Measurements from ENCODE around the gene DEPP1. TPM values are rescaled to one million over a fixed set of nuclear protein-coding genes. Genes with fewer than 3 reads are reported as not detected.

DEPP1 gene
- total RNA-seq, 1 donor from 2014 or later, result 16.6 TPM

DNA sequence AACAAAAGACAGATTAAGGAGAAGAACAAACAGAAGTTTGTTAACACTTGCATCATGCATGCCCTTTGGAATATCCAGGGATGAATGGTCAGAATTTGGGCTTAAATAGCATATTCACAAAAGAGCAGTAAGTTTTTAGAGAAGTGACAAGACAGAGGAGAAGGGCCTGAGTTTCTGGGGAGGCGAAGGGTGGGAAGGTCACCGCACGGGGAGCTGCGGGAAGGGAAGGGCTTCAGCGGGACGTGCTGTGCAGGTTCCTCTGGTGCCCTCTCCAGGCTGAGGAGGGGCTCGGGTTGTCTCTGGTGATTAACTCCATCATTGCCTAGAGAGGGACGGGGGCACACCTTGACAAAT is 11.7 kb upstream of the DEPP1 start:
- peak; percentile 15 for DNase-seq (ENCODE audit: low spot score, unreplicated experiment)
- Mint-ChIP-seq H3K9me3 (ENCODE audit: low read depth) (no peaks in the 10 kb centered on the region), H3K27ac (no peak overlapping the region), H3K4me1 (ENCODE audit: low read depth) (peaks cover 31% of the 10 kb centered on the region), H3K27me3 (no peaks in the 10 kb centered on the region), H3K4me3 (ENCODE audit: low read depth) (no peak overlapping the region), H3K36me3 (ENCODE audit: insufficient read depth) (peaks cover 2% of the 10 kb centered on the region)
- TF ChIP-seq, protein P1, sequence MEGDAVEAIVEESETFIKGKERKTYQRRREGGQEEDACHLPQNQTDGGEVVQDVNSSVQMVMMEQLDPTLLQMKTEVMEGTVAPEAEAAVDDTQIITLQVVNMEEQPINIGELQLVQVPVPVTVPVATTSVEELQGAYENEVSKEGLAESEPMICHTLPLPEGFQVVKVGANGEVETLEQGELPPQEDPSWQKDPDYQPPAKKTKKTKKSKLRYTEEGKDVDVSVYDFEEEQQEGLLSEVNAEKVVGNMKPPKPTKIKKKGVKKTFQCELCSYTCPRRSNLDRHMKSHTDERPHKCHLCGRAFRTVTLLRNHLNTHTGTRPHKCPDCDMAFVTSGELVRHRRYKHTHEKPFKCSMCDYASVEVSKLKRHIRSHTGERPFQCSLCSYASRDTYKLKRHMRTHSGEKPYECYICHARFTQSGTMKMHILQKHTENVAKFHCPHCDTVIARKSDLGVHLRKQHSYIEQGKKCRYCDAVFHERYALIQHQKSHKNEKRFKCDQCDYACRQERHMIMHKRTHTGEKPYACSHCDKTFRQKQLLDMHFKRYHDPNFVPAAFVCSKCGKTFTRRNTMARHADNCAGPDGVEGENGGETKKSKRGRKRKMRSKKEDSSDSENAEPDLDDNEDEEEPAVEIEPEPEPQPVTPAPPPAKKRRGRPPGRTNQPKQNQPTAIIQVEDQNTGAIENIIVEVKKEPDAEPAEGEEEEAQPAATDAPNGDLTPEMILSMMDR (IDR thresholded peaks at IDR 0.05; ENCODE audit: unreplicated experiment), result peak; percentile 54

DNA sequence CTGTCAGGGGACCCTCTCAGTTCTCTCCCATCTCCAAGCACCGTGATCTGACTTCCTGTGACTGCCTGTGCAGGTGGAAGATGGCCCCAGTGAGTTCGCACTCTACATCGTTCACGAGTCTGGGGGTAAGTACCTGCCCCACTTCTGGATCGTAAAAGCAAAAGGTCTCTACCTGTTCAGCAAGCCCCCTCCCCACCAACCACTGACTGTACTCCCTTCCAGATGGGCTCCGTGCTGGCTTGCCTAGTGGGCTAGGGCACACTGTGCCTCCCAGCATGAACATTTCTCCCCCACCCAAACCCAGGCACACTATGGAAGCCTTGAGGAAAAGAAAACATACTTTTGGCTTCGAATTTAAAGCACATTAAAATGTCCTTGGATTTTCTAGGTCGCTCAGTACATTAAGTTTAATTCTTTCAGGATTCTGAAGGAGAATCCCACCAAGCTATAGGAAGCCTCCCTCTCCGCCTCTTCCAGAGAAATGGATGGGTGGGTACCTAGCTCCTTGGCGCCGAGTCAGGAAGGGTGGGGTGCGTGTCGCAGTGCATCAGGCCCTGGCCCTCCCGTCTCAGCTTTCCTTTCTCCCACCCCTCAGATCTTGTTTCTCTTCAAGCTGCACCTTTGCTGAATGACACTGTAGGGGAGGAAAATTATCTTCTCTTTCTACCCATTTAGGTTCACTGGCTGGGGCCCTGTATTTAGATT is 11.1 kb upstream of the DEPP1 start:
- no peak for DNase-seq (ENCODE audit: low spot score, unreplicated experiment)
- H3K36me3 Mint-ChIP-seq (ENCODE audit: insufficient read depth), result peaks cover 2% of the 10 kb centered on the region
- peak overlapping the region; percentile 38 for H3K27ac Mint-ChIP-seq
- TF ChIP-seq, protein P1 (IDR thresholded peaks at IDR 0.05; ENCODE audit: unreplicated experiment), result no peak
- H3K4me3 Mint-ChIP-seq (ENCODE audit: low read depth), result no peak overlapping the region
- H3K4me1 Mint-ChIP-seq (ENCODE audit: low read depth), result peaks cover 32% of the 10 kb centered on the region
- no peaks in the 10 kb centered on the region for H3K27me3 Mint-ChIP-seq
- H3K9me3 Mint-ChIP-seq (ENCODE audit: low read depth), result no peaks in the 10 kb centered on the region

DNA sequence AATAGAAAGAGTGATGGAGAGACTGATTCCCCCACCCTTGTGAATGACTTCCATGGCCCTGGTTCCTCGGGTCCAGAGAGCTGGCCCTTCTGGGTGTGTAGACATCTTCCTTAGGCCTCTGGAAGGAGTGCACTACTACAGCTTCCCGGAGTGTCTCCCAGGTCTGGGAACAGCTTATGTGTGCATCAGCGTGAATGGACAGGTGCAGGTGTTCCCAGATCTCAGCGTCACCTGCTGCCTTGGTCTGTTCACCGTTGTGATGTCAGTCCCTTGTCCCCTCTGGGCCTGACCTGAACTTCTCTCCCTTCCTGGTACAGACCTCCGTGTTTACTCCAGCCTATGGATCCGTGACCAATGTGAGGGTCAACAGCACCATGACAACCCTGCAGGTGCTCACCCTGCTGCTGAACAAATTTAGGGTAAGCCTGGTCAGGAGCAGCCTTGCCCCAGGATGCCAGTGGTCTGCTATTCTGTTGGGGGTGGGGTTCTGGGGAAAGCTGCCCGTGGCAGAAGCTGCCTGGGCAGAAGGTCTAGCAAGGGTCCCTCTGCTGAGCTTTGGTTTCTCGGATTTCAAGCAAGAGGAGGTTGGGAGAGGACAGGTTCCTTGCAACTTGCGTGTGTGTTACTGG is 10.5 kb upstream of the DEPP1 start:
- Mint-ChIP-seq H3K4me3 (ENCODE audit: low read depth) (no peak overlapping the region), H3K27ac (no peak overlapping the region), H3K4me1 (ENCODE audit: low read depth) (peaks cover 32% of the 10 kb centered on the region), H3K27me3 (no peaks in the 10 kb centered on the region), H3K36me3 (ENCODE audit: insufficient read depth) (peaks cover 2% of the 10 kb centered on the region), H3K9me3 (ENCODE audit: low read depth) (no peaks in the 10 kb centered on the region)
- DNase-seq (ENCODE audit: low spot score, unreplicated experiment), result no peak
- TF ChIP-seq, protein P1 (IDR thresholded peaks at IDR 0.05; ENCODE audit: unreplicated experiment), result no peak

DNA sequence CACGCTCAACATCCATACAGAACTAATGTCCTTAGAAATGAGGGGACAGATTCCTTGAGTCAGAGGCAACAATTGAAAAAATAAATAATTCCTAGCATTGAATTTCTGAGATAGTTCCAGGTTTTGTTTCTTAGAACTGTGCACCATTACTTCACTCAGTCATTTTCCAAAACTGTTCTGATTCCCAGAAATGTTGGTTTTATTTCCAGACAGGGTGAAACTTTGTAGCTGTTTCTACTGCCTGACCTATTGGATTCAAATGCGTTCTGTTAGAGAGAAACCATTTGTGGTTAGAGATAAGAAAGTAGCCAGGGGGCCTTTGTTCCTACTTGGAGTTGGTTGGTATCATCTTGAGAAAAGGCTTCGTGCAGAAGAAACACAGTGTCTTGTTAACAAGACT is 8.1 kb upstream of the DEPP1 start:
- Mint-ChIP-seq H3K27ac (no peak overlapping the region), H3K4me1 (ENCODE audit: low read depth) (peaks cover 31% of the 10 kb centered on the region), H3K9me3 (ENCODE audit: low read depth) (no peaks in the 10 kb centered on the region), H3K27me3 (no peaks in the 10 kb centered on the region), H3K4me3 (ENCODE audit: low read depth) (no peak overlapping the region), H3K36me3 (ENCODE audit: insufficient read depth) (peaks cover 3% of the 10 kb centered on the region)
- DNase-seq (ENCODE audit: low spot score, unreplicated experiment), result no peak
- TF ChIP-seq, protein P1 (IDR thresholded peaks at IDR 0.05; ENCODE audit: unreplicated experiment), result no peak

DNA sequence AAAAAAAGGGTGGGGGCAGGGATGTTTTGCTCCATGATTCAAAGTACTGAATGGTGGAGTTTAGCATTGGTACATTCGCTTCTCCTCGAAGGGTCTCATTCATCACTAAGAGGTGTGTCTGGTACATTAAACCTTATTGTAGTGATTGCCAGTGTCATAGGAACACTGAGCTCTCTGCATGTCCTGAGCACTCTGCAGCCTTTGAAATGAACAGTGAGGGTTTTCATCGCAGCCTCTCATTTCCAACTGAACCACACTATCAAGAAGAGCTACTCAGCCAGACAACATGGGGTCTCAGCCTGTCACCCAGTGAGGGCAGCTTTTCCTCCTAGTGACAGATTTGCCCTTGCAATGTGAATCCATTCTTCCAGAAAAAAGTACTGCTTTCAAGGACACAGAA is 7.6 kb upstream of the DEPP1 start:
- Mint-ChIP-seq H3K27ac (no peak overlapping the region), H3K9me3 (ENCODE audit: low read depth) (no peaks in the 10 kb centered on the region), H3K4me1 (ENCODE audit: low read depth) (peaks cover 36% of the 10 kb centered on the region), H3K36me3 (ENCODE audit: insufficient read depth) (peaks cover 3% of the 10 kb centered on the region), H3K27me3 (no peaks in the 10 kb centered on the region), H3K4me3 (ENCODE audit: low read depth) (no peak overlapping the region)
- no peak for DNase-seq (ENCODE audit: low spot score, unreplicated experiment)
- TF ChIP-seq, protein P1 (IDR thresholded peaks at IDR 0.05; ENCODE audit: unreplicated experiment), result no peak

Data from progenitor cell of endocrine pancreas (in vitro differentiated cells).